Heart left ventricle (tissue), 16 donors: ENCODE measurements around the gene NOL9. TPM values are rescaled to one million over a fixed set of nuclear protein-coding genes. Genes with fewer than 3 reads are reported as not detected.
A peak's percentile ranks its signal among the peaks of the same experiment; 100 is the strongest.

Experiments used
- ATAC-seq, 4 donors: fragments of 200-7000 bp; cut with Tn5 transposase; one replicate each; pipeline ENCODE4 v1.9.1; 2020 to 2022; ENCODE audit warnings: moderate library complexity in 4 of 4, mild to moderate bottlenecking in 3 of 4, moderate number of reproducible peaks in 1 of 4
- DNase-seq, 5 donors: peaks; one replicate each; pipeline ENCODE4 v3.0.0-alpha.2; 2020
- H3K27ac ChIP-seq, 12 donors: fragments of 200-600 bp; sonication (generic) in 4 of 12; one replicate each; pipeline versions ENCODE4 v1.5.0 to v1.8.0; 2016 to 2022; ENCODE audit warnings: mild to moderate bottlenecking in 2 of 12
- H3K27me3 ChIP-seq, 9 donors: fragments of 200-600 bp; sonication (generic) in 2 of 9; one replicate each; pipeline versions ENCODE4 v1.5.1 to v1.8.0; 2016 to 2022; ENCODE audit warnings: mild to moderate bottlenecking in 3 of 9
- H3K36me3 ChIP-seq, 9 donors: fragments of 200-600 bp; sonication (generic) in 2 of 9; one replicate each; pipeline versions ENCODE4 v1.5.0 to v1.8.0; 2018 to 2022; ENCODE audit warnings: mild to moderate bottlenecking in 2 of 9
- H3K4me1 ChIP-seq, 12 donors: fragments of 200-600 bp; sonication (generic) in 4 of 12; one replicate each; pipeline versions ENCODE4 v1.5.0 to v1.8.0; 2016 to 2022; ENCODE audit warnings: mild to moderate bottlenecking in 3 of 12
- H3K4me3 ChIP-seq, 12 donors: fragments of 200-600 bp; sonication (generic) in 4 of 12; one replicate each; pipeline versions ENCODE4 v1.5.0 to v1.8.0; 2017 to 2022; ENCODE audit warnings: mild to moderate bottlenecking in 9 of 12, moderate library complexity in 4 of 12
- H3K9me3 ChIP-seq, 12 donors: fragments of 200-600 bp; sonication (generic) in 4 of 12; one replicate each; pipeline versions ENCODE4 v1.5.0 to v1.8.0; 2016 to 2022; ENCODE audit warnings: mild to moderate bottlenecking in 1 of 12
- CTCF ChIP-seq, 12 donors: fragments of 200-600 bp; sonication (generic) in 4 of 12; IDR thresholded peaks; one replicate each; pipeline versions ENCODE4 v1.5.0 to v1.8.0; 2018 to 2022; ENCODE audit warnings: antibody characterized with exemption in 12 of 12, mild to moderate bottlenecking in 5 of 12
- POLR2A ChIP-seq, 2 donors: fragments of 450-650 bp; IDR thresholded peaks; one replicate each; pipeline ENCODE4 v1.6.1; 2017; ENCODE audit warnings: antibody characterized with exemption in 2 of 2, mild to moderate bottlenecking in 2 of 2, moderate library complexity in 2 of 2
- WGBS, 4 donors: extraction: QIAGEN DNeasy Blood & Tissue Kit in 2 of 4; methylation state at CpG; one replicate each; pipeline versions ENCODE4 v1.1.5 to v1.1.7; 2013 to 2018; 5-methylcytosine and 5-hydroxymethylcytosine counted together
- intact Hi-C, 10 donors: fragments of 100-400 bp; cut with DNase I; formaldehyde crosslinking; loops; one replicate each; pipeline versions ENCODE4 v1.11.1 to v1.14.2; 2022
- polyA plus RNA-seq, 2 donors: library from polyadenylated mRNA; stranded (reverse); fragments of 200-250 nt; gene quantifications; one replicate each; pipeline ENCODE4 v1.2.3, GENCODE V29; 2013
- total RNA-seq, 9 donors: library from RNA; depleted of rRNA in 2 of 9; stranded (reverse); fragments of >200 nt in 2 of 9; fragmentation: NEBNext Ultra II Directional in 3 of 9; extraction: Animal tissue kit (Norgen Biotek cat#: 25700) in 3 of 9; gene quantifications; one replicate each; pipeline versions ENCODE4 v1.1.0 to v1.2.4, GENCODE V29; 2016 to 2023
- donor health status: ischemic (EF 13 %, LVEDD 7.1; RV severe dilation, severe dysfunction).
- donor health status: healthy with polysubstance abuse.
- donor health status: DM: no; HTN: yes; CAD: no.
- donor health status: DM: no; HTN: no; CAD: no.
- donor health status: ischemic (EF 25% LVEDD 6.9; RV normal size, moderate dysfunction).
- donor health status: ischemic (EF 25% LVEDD 5.7; RV mildly dilated, moderate dysfunction).
- donor health status: healthy.
- donor health status: DM: yes; HTN: yes; CAD: no.
- donor health status: ischemic (EF 35%, LVEDD 5.7; RV mildly dilated, moderate dysfunction).
- donor health status: nonischemic (EF 11% LVEDD 7.7; RV severe dilation, severe dysfunction).
- donor health status: DM: yes; HTN: yes; CAD: no.
- donor health status: PGD.
- donor health status: ischemic (EF 29% LVEDD 5.4; RV normal size, mild dysfunction).
- donor health status: nonischemic (EF 23%, LVEDD 6.1; RV moderate dilation, normal function).

The NOL9 gene
- total and polyA plus RNA-seq, 11 donors = 5.7 to 20.6 (median 15.4) TPM

- no peaks in the 10 kb centered on the region for H3K27me3 ChIP-seq
- TF ChIP-seq POLR2A (IDR thresholded peaks at IDR 0.05) (no peak), CTCF (IDR thresholded peaks at IDR 0.05) (no peak)
- H3K4me3 ChIP-seq = no peak overlapping the region
- peak overlapping the region in 2 of 12 donors; percentile 20 to 45 for H3K27ac ChIP-seq
- H3K36me3 ChIP-seq = no peaks in the 10 kb centered on the region
- H3K4me1 ChIP-seq = peaks cover 2 to 23% (median 10%) of the 10 kb centered on the region in 12 donors
- no peaks in the 10 kb centered on the region for H3K9me3 ChIP-seq
- ATAC-seq (no peak), DNase-seq (peak in 1 of 5 donors; percentile 40)
- intact Hi-C loops = no loop called here
- 76 to 90% (median 80%) methylated on average over 7 of the region's 7 CpGs for WGBS, 4 donors
Measured at GRCh38 chr1:6507037-6507428, 47.3 kb downstream of the NOL9 start.

- Histone ChIP-seq H3K27me3 (no peaks in the 10 kb centered on the region), H3K27ac (no peak overlapping the region), H3K36me3 (no peaks in the 10 kb centered on the region), H3K4me3 (no peak overlapping the region), H3K9me3 (no peaks in the 10 kb centered on the region), H3K4me1 (peaks cover 2 to 29% (median 16%) of the 10 kb centered on the region in 12 donors)
- ATAC-seq = no peak
- DNase-seq = peak in 2 of 5 donors; percentile 28 to 57
- TF ChIP-seq POLR2A (IDR thresholded peaks at IDR 0.05) (no peak), CTCF (IDR thresholded peaks at IDR 0.05) (no peak)
- intact Hi-C loops = no loop called here
- 80 to 85% (median 83%) methylated on average over 22 to 31 of the region's 31 CpGs for WGBS, 4 donors
Measured at GRCh38 chr1:6506210-6507036, 47.9 kb downstream of the NOL9 start.

- no peak for ATAC-seq
Measured at GRCh38 chr1:6505367-6506209, 48.7 kb downstream of the NOL9 start.

More at GRCh38 chr1:6505367-6506209, 48.7 kb downstream of the NOL9 start:
- Histone ChIP-seq H3K27me3 (no peaks in the 10 kb centered on the region), H3K27ac (no peak overlapping the region), H3K4me3 (no peak overlapping the region), H3K4me1 (peaks cover 2 to 38% (median 24%) of the 10 kb centered on the region in 12 donors), H3K36me3 (no peaks in the 10 kb centered on the region), H3K9me3 (no peaks in the 10 kb centered on the region)
- DNase-seq = peak in 1 of 5 donors; percentile 47
- WGBS, 4 donors = 82 to 90% (median 88%) methylated on average over 20 to 31 of the region's 31 CpGs
- intact Hi-C loops = no loop called here
- TF ChIP-seq POLR2A (IDR thresholded peaks at IDR 0.05) (no peak), CTCF (IDR thresholded peaks at IDR 0.05) (no peak)
